ENCODE data around the gene PDZD8. TPM values are rescaled to one million over a fixed set of nuclear protein-coding genes. Genes with fewer than 3 reads are reported as not detected.

Gene PDZD8
- total RNA-seq, 1 experiment from 2014 or later, result 15.2 TPM

DNA sequence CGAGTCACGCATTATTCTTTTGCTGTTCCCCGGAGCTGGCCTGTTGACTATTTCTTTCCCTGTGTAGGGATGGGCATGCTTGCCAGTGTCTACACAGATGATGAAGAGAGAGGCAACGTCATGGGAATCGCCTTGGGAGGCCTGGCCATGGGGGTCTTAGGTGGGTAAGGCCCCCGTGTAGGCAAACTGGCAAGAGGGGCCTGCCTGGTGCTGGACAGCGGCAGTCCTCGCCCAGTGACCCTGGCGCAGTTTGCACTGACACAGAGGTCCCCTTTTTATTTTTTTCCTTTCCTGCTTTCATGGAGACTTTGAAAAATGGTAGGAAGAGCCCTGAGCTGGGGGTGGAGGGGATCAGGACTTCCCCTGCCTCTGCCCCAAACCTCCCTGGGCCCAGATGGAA lies 120.9 kb downstream of the PDZD8 start:
- DNase-seq, result no peak
- no peaks in the 10 kb centered on the region for H3K36me3 ChIP-seq (replicated peaks; ENCODE audit: control insufficient read depth, insufficient read depth, low read length)
- H3K27me3 ChIP-seq (ENCODE audit: control insufficient read depth, insufficient read depth, low read length), result no peaks in the 10 kb centered on the region
- H3K4me3 ChIP-seq (ENCODE audit: insufficient read depth, low read depth, low read length), result no peak overlapping the region

DNA sequence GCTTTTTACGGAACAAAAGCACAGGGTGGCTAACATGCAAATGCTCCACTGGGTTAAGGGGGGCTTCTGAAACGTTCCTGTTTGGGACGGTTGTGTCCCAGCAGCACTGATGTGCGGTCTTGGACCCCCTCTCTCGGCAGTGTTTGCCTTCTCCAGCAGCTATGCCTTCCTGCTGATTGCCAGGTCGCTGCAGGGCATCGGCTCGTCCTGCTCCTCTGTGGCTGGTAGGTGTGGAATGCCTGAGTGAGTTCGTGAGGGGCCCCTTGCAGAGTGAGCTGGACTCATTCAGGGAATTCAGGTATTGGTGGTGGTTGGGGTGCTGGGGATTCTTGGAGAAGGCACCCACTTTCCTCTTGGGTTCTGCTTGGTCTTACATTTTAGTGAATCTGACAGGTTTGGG lies 121.3 kb downstream of the PDZD8 start:
- Histone ChIP-seq H3K4me3 (ENCODE audit: insufficient read depth, low read depth, low read length) (no peak overlapping the region), H3K27me3 (ENCODE audit: control insufficient read depth, insufficient read depth, low read length) (no peaks in the 10 kb centered on the region), H3K36me3 (replicated peaks; ENCODE audit: control insufficient read depth, insufficient read depth, low read length) (no peaks in the 10 kb centered on the region)
- DNase-seq, result no peak

DNA sequence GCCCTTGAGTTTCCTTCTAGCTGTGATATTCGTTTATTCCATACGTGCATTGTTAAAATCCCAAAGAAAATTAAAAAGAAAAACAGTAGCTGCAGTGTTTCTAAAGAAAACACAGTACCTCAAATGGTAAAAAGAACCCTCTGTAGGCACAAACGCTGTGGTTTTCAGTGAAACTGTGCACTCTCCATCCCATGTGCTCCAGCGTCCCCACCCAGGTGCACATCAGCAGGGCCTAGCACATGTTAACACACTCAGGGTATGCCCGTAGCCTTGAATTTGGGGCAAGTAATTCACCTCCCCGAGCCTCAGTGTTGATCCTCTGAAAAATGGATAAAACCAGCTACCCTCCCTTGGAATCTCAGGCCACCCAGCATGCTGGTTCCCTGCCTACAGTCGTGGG lies 124.8 kb downstream of the PDZD8 start:
- DNase-seq, result no peak

DNA sequence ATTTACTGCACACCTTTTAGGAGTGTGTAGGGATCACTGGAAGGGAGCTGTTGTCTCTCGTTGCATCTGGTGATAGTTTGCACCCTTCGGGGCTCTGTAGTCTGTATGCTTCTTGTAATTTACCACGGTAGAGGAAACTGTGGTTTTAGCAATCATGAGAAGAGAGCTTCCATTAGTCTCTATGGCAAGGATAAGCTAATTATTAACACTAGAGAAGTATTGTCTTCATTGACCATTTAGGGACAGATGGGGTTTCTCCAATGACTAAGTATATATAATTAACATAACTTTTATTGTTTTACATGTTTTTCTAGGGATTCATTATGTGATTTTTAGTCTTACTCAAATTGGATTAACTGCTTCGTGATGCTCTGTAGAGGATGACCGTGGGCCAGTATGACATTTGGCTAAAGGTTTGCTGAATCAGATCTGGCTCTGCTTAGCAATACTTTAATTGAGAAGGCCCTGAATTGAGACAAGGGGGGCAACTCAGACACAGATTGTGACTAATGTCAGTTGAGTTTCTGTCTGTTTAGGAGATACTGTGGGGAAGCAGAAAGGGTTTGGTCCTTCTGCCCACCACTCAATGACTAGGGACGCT lies 125.6 kb downstream of the PDZD8 start:
- 0 out of 2 replicates have a peak, but pooled peaks cover 3% of the 10 kb centered on the region for H3K27me3 ChIP-seq (ENCODE audit: control insufficient read depth, insufficient read depth, low read length)
- H3K4me3 ChIP-seq (ENCODE audit: insufficient read depth, low read depth, low read length), result no peak overlapping the region
- DNase-seq, result no peak
- H3K36me3 ChIP-seq (replicated peaks; ENCODE audit: control insufficient read depth, insufficient read depth, low read length), result no peaks in the 10 kb centered on the region

More for the DNA sequence above, 124.8 kb downstream of the PDZD8 start:
- Histone ChIP-seq H3K36me3 (replicated peaks; ENCODE audit: control insufficient read depth, insufficient read depth, low read length) (no peaks in the 10 kb centered on the region), H3K27me3 (ENCODE audit: control insufficient read depth, insufficient read depth, low read length) (no peaks in the 10 kb centered on the region), H3K4me3 (ENCODE audit: insufficient read depth, low read depth, low read length) (no peak overlapping the region)

DNA sequence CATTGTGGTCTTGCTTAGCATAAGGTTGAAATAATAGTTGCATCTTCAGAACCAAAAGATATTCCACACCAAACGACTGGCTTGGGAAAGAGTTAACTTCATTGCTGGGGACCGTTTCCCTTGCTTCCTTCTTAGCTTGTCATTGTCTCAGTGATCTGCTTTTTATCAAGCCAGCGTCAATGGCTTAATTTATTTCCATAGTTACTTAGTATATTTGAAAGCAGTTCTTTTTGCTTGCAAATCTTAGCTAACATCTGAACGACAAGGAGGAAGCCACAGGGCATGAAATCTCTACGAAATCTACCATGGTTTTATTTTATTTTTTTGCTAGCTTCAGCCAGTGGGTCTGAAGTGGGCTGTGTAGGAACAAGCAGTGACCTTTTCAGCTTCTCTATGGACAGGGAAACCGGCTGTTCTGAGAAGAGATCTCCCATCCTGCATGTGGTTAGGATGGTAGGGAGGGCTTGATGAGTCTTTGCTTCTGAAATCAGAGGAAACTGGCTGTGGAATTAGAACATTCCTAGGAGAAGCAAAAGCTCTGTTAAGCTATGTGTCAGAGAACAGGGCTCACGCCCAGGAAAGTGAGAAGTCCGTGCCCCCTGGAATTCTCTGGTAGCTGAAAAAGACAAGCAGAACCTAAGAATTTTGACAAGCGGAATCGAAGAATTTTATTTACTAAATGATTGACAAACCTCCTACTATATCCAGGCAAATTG lies 126.3 kb downstream of the PDZD8 start:
- H3K27me3 ChIP-seq (ENCODE audit: control insufficient read depth, insufficient read depth, low read length), result peaks cover 6% of the 10 kb centered on the region
- H3K36me3 ChIP-seq (replicated peaks; ENCODE audit: control insufficient read depth, insufficient read depth, low read length), result no peaks in the 10 kb centered on the region
- no peak for DNase-seq
- no peak overlapping the region for H3K4me3 ChIP-seq (ENCODE audit: insufficient read depth, low read depth, low read length)

DNA sequence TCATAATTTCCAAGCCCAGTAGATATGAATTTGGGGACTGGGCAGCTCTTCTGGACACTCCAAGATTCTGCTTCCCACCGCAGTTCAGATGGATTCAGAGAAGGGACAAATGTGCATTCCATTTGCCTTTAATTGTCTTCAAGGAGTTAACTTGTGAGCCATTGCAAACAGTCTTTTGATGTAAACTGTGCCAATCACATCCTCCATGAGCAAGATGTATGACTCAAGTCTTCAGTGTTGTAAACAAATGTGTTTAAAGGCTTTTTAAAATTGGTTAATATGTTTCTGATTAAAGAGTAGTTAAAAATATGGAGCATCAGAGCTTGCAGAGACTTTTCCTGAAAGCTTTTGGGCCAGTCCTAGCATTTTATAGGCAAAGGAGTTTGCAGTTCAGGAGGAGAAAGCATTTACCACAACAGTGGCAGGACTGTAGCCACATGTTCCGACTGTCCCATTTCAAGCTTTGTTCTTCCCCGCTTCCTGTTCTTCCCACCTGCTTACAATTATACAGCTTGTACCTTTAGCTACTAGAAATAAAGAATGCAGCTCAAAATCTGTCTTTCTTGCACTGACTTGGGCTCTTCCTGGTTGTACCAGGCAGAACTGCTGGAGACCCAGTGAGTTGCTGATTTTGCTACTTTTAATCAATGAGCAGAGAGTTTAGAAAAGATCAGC lies 128.1 kb downstream of the PDZD8 start:
- peaks cover 21% of the 10 kb centered on the region for H3K27me3 ChIP-seq (ENCODE audit: control insufficient read depth, insufficient read depth, low read length)
- H3K36me3 ChIP-seq (replicated peaks; ENCODE audit: control insufficient read depth, insufficient read depth, low read length), result no peaks in the 10 kb centered on the region
- DNase-seq, result no peak
- no peak overlapping the region for H3K4me3 ChIP-seq (ENCODE audit: insufficient read depth, low read depth, low read length)

DNA sequence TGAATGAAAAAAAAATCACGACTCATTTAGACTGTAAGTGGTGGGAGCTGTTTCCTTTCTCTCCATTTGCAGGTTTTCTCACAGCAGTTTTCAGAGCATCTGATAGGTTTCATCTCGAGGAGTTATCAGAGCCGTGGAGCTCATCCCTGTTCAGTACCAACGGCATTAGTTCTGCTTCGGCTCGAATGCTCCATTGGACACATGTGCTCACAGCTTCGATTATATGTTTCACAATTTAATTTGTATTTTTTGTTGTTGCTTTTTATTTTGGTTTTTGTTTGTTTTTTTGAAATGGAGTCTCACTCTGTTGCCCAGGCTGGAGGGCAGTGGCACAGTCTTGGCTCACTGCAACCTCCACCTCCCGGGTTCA lies 132.8 kb downstream of the PDZD8 start:
- H3K4me3 ChIP-seq (ENCODE audit: insufficient read depth, low read depth, low read length), result no peak overlapping the region
- no peak for DNase-seq
- peaks cover 45% of the 10 kb centered on the region for H3K27me3 ChIP-seq (ENCODE audit: control insufficient read depth, insufficient read depth, low read length)
- no peaks in the 10 kb centered on the region for H3K36me3 ChIP-seq (replicated peaks; ENCODE audit: control insufficient read depth, insufficient read depth, low read length)

DNA sequence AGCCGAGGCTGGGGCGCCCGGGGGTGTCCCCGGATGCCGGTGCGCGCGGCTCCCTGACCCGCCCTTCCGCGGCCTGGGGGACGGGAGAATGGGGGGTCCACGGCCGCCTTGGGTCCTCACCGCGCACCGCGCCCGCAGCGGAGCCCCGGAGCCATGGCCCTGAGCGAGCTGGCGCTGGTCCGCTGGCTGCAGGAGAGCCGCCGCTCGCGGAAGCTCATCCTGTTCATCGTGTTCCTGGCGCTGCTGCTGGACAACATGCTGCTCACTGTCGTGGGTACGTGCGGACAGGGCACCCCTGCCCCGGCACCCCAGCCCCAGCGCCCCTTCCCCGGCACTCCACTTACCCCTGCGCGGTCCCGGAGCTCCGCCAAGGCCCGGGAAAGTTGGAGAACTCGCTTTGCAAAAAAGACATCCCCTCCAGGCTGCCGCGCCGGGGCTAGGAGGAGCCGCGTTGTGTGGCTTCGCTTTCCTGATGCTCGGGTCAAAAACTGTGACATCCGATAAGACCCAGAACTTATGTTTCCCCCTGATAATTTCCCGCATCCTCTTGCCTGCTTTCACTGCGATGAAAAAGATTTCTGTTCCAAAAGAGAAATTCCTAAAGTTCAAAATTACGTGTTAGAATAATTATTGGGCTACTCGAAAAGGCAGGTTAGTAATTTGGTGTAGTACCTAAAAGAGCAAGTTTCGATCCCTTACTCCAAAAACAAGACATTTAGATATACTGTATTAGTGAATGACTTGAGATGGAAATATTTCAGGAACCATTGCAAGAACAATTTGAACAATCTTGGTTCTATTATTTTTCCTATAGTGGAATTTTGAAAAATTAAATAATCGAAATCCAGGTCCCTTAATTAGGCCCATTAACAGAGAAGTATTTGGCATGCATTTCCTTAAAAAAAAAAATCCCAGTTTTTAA lies 133.4 kb downstream of the PDZD8 start:
- H3K4me3 ChIP-seq (ENCODE audit: insufficient read depth, low read depth, low read length), result peak overlapping the region; percentile 72
- DNase-seq, result peak; percentile 87
- peaks cover 45% of the 10 kb centered on the region for H3K27me3 ChIP-seq (ENCODE audit: control insufficient read depth, insufficient read depth, low read length)
- H3K36me3 ChIP-seq (replicated peaks; ENCODE audit: control insufficient read depth, insufficient read depth, low read length), result no peaks in the 10 kb centered on the region

DNA sequence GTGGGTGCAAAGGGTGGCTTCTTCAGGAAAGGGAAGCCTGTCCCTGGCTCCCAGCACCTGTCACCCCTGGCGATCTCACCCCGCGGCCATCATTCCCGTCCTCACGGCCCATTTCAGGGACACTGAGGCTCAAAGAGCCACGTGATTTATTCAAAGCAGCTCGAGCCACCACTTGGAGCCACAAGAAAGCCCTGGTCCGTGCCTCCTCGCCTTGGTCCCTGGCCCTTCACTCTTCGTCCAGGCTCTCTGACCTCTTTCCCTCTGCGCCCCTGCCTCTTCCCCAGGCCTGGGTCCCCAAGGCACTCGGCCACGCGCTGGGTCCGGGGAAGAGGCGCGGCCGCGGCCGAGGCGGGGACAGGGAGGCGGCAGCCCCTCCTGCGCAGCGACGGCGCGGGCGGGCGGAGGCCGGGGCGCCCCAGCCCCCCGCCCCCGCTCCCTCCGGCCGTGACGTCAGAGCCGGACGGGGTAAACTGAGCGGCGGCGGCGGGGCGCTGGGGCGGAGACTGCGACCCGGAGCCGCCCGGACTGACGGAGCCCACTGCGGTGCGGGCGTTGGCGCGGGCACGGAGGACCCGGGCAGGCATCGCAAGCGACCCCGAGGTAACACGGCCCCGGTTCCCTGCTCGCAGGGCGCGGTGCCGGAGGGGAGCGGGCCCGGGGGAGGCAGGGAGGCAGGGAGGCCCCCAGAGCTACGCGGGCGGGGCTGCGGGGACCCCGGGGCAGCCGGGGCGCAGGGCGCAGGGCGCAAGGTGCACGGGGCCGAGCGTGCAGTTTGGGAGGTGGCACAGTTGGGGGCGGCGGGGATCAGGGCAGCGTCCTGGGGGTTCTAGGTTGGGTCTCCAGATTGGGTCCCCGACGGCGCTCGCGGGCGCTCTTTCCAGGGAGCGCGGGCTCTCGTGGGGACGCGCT lies 134.4 kb downstream of the PDZD8 start, which contains the start of gene SLC18A2:
Gene SLC18A2 (plus strand): TSS at position 494 of the 909 bp plus-strand sequence. CDS start 580 bp downstream, outside the sequence.
- no peaks in the 10 kb centered on the region for H3K36me3 ChIP-seq (replicated peaks; ENCODE audit: control insufficient read depth, insufficient read depth, low read length)
- H3K27me3 ChIP-seq (ENCODE audit: control insufficient read depth, insufficient read depth, low read length), result peaks cover 52% of the 10 kb centered on the region
- DNase-seq, result peak; percentile 94
- peak within 1 kb of the TSS; percentile 72 for H3K4me3 ChIP-seq (ENCODE audit: insufficient read depth, low read depth, low read length)

DNA sequence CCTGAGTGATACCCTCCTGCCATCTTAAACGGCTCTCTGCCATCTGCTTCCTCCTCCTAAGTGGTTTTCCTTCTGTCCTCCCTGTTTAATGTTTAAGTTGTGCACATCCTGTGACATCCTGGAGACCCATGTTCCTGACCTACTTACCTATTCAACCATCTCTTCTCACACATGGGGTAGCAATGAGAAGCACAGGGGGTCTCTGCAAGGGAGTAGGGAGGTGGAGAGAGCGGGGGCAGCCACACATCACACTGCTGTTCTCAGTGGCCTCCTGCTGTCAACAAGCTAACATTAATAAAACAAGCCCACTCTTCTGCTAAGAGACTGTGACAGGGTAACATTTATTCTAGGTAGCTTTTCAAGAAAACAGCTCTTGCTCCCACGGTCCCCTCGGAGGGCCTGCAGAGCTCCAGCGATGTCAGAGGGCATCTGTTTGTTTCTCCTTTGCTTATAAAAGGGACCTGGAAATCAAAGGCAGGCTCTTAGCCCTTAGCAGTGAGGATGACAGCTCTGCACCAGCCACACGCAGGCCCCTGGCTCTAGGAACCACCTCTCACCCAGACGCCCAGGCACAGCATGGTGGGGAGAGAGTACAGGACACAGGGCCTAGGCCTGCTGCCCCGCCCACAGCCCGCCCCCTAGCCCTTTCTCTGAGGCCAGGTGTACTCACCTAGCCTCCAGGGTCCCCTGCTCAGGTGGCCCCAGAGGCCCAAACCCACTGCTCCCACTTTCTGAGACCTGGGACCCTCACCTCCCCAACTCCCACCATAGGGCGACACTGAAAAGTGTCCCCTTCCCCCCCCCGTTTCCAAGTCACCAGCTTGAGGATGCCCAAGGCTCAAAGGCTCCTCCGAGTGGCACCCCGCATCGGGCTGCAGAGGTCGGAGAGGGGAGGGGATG lies 135.3 kb downstream of the PDZD8 start:
- no peaks in the 10 kb centered on the region for H3K36me3 ChIP-seq (replicated peaks; ENCODE audit: control insufficient read depth, insufficient read depth, low read length)
- peaks cover 52% of the 10 kb centered on the region for H3K27me3 ChIP-seq (ENCODE audit: control insufficient read depth, insufficient read depth, low read length)
- H3K4me3 ChIP-seq (ENCODE audit: insufficient read depth, low read depth, low read length), result peak overlapping the region; percentile 72
- peak; percentile 87 for DNase-seq

DNA sequence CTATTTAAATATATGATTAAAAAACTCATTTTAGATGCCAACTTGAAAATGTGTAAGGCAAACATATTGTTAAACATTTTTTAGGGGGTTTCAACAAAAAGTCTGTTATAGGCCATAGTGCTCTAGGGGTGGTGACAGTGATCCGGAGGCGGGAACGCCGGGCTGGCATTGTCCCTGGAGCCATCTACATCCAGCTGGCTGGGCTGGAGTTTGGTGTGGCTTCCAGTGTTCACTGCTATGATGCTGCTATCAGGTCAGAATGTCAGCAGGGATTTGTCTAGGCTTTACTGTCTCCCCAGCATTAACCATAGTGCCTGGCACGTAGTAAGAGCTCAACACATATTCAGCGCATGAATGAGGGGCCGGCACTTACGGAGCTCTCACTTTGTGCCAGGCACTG lies 136.2 kb downstream of the PDZD8 start:
- Histone ChIP-seq H3K27me3 (ENCODE audit: control insufficient read depth, insufficient read depth, low read length) (peaks cover 47% of the 10 kb centered on the region), H3K4me3 (ENCODE audit: insufficient read depth, low read depth, low read length) (no peak overlapping the region), H3K36me3 (replicated peaks; ENCODE audit: control insufficient read depth, insufficient read depth, low read length) (no peaks in the 10 kb centered on the region)
- DNase-seq, result no peak

DNA sequence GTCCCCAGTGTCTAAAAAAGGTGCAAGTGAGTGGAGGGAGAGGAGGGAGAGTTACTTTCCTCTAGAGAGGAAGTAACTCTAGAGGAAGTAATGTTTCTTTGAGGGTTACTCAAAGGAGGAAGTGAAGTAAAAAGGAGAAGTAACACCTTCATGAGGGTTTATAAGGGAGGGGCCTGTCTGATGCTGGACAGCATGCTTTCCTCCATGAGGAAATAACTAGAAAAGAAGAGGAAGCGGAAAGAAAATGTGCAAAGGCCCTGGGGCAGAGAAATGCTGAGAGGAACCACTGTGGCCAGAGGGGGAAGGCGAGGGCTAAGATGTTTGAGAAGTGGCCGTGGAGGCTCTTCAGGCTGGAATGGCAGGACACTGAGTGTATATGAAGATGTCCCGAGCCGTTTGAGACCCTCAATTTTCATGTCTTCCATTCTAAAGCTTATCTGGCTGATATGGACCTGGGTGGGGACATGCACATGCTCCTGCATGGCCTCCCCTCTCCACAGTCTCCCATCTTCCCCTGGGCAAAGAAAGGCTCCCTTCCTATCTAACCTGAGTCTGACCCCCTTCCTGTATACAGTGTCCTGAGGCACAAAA lies 137.7 kb downstream of the PDZD8 start:
- H3K4me3 ChIP-seq (ENCODE audit: insufficient read depth, low read depth, low read length), result no peak overlapping the region
- DNase-seq, result no peak
- no peaks in the 10 kb centered on the region for H3K36me3 ChIP-seq (replicated peaks; ENCODE audit: control insufficient read depth, insufficient read depth, low read length)
- peaks cover 35% of the 10 kb centered on the region for H3K27me3 ChIP-seq (ENCODE audit: control insufficient read depth, insufficient read depth, low read length)

All from H7 (cell line).